Body of pancreas (tissue), 4 donors: ENCODE results near the gene P3R3URF. TPM values are rescaled to one million over a fixed set of nuclear protein-coding genes. Genes with fewer than 3 reads are reported as not detected.

Experiments used
- ATAC-seq: fragments of 150-250 bp; one replicate; pipeline ENCODE4 v1.9.1; 2016
- DNase-seq, 4 donors: peaks; one replicate each; pipeline ENCODE4 v3.0.0-alpha.2; 2019
- H3K27ac ChIP-seq, 4 donors: fragments of 200-600 bp; sonication (generic); 1 replicate in 3 of 4; 2 replicates in 1 of 4; pipeline versions ENCODE4 v1.5.1 to v1.6.1; 2016 to 2019; ENCODE audit warnings: mild to moderate bottlenecking in 1 of 4, mixed read lengths in 1 of 4, moderate library complexity in 1 of 4
- H3K27me3 ChIP-seq, 2 donors: fragments of 200-600 bp; sonication (generic); one replicate each; pipeline ENCODE4 v1.6.0; 2016; ENCODE audit warnings: mild to moderate bottlenecking in 1 of 2
- H3K36me3 ChIP-seq, 2 donors: fragments of 200-600 bp; sonication (generic); replicated peaks in 1 of 2; 2 replicates each; pipeline ENCODE4 v1.5.1; 2016; ENCODE audit warnings: low read depth in 2 of 2; ENCODE audit not compliant: insufficient read depth in 1 of 2
- H3K4me1 ChIP-seq: fragments of 200-600 bp; sonication (generic); one replicate; pipeline ENCODE4 v1.6.0; 2016
- H3K4me3 ChIP-seq, 2 donors: fragments of 200-600 bp; sonication (generic); 1 replicate in 1 of 2; 2 replicates in 1 of 2; pipeline ENCODE4 v1.5.1; 2016 to 2019
- H3K9me3 ChIP-seq, 3 donors: fragments of 200-600 bp; sonication (generic); 1 replicate in 2 of 3; 2 replicates in 1 of 3; pipeline ENCODE4 v1.5.1; 2016
- POLR2A ChIP-seq, 3 donors: fragments of 450-650 bp; IDR thresholded peaks; one replicate each; pipeline ENCODE4 v1.6.1; 2016; ENCODE audit warnings: antibody characterized with exemption in 3 of 3, mild to moderate bottlenecking in 2 of 3
- WGBS, 2 donors: methylation state at CpG; one replicate each; pipeline ENCODE4 v1.1.5; 2017; 5-methylcytosine and 5-hydroxymethylcytosine counted together
- intact Hi-C: fragments of 100-400 bp; cut with DNase I; formaldehyde crosslinking; loops from one replicate; pipeline ENCODE4 v1.15.1; 2023
- total RNA-seq, 2 donors: library from RNA; depleted of rRNA; stranded (reverse); fragments of >200 nt; gene quantifications; one replicate each; pipeline ENCODE4 v1.1.0, GENCODE V29; 2016
- TF ChIP-seq, protein P1 (sequence below), 7 experiments: fragments of 450-650 bp in 4 of 7; fragments of 200-600 bp in 3 of 7; sonication (generic) in 3 of 7; IDR thresholded peaks; one replicate each; pipeline ENCODE4 v1.5.1; 2016 to 2019; ENCODE audit warnings: antibody characterized with exemption in 7 of 7

The P3R3URF gene
- total RNA-seq, 2 donors from 2014 or later: not detected

DNA sequence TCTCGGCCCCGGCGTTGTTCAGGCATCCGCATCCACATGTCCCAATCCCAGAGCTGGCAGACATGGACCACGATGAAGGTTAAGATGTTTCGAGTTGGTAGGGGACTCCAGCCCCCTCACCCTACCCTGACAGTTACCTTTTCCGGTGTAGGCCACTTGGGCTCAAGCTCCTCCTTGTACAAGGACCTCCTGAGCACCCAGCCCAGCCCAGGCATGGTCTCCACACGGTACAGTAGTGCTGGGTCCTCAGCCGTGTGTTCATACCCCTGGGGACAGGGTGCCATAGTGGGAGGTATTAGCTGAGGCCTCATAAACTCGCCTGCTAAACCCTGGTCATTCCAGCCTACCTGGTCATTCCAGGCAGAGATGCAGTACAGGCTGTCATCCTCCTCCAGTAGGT, 15.9 kb upstream of the P3R3URF start:
- intact Hi-C loops: no loop called here
- no peak overlapping the region for H3K4me3 ChIP-seq

DNA sequence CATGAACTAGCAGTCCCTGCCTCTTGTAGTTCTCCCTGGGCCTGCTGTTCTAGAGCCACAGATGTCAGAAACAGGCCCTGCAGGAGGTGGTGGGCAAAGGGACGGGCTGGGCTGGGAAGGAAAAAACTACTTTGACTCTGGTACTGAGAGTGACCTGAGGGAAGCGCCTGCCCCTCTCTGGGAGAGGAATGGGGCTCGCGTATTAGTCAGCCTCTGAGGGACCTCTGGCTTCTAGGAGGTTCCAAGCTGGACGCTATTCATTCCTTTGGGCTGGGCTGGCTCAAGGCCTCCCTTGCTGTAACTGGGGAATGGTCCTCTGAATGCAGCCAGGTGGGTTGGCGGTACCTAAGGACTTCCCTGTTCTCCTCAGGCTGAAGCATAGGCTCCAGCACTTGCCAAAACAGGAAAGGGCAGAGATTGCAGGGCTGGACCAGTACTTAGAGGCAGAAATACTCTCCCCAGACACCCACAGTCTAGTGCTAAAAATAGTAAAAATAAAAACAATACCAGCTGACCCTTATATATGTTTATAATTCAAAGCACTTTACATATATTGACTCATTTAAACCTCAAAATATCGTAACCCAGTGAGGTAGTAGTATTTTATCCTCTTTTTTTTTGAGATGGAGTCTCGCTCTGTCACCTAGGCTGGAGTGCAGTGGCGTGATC, 14.9 kb upstream of the P3R3URF start:
- DNase-seq: no peak
- intact Hi-C loops: no loop called here
- peaks cover 0 to 11% of the 10 kb centered on the region in 2 donors for H3K36me3 ChIP-seq
- no peak overlapping the region for H3K27ac ChIP-seq
- no peaks in the 10 kb centered on the region for H3K9me3 ChIP-seq
- TF ChIP-seq, protein P1, sequence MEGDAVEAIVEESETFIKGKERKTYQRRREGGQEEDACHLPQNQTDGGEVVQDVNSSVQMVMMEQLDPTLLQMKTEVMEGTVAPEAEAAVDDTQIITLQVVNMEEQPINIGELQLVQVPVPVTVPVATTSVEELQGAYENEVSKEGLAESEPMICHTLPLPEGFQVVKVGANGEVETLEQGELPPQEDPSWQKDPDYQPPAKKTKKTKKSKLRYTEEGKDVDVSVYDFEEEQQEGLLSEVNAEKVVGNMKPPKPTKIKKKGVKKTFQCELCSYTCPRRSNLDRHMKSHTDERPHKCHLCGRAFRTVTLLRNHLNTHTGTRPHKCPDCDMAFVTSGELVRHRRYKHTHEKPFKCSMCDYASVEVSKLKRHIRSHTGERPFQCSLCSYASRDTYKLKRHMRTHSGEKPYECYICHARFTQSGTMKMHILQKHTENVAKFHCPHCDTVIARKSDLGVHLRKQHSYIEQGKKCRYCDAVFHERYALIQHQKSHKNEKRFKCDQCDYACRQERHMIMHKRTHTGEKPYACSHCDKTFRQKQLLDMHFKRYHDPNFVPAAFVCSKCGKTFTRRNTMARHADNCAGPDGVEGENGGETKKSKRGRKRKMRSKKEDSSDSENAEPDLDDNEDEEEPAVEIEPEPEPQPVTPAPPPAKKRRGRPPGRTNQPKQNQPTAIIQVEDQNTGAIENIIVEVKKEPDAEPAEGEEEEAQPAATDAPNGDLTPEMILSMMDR (IDR thresholded peaks at IDR 0.05): no peak
- TF ChIP-seq POLR2A (IDR thresholded peaks at IDR 0.05): no peak
- H3K4me3 ChIP-seq: no peak overlapping the region
- 93% methylated on average over 4 to 9 of the region's 9 CpGs for WGBS, 2 donors
- ATAC-seq: no peak
- no peaks in the 10 kb centered on the region for H3K4me1 ChIP-seq
- no peaks in the 10 kb centered on the region for H3K27me3 ChIP-seq

More for the DNA sequence above, 15.9 kb upstream of the P3R3URF start:
- H3K27ac ChIP-seq: no peak overlapping the region
- ATAC-seq: no peak
- H3K27me3 ChIP-seq: no peaks in the 10 kb centered on the region
- peaks cover 9% of the 10 kb centered on the region for H3K4me1 ChIP-seq
- no peaks in the 10 kb centered on the region for H3K9me3 ChIP-seq
- no peak for DNase-seq
- TF ChIP-seq, protein P1 (IDR thresholded peaks at IDR 0.05): no peak
- TF ChIP-seq POLR2A (IDR thresholded peaks at IDR 0.05): no peak
- H3K36me3 ChIP-seq: peaks cover 0 to 11% of the 10 kb centered on the region in 2 donors
- 87 to 96% methylated on average over 10 of the region's 10 CpGs for WGBS, 2 donors

DNA sequence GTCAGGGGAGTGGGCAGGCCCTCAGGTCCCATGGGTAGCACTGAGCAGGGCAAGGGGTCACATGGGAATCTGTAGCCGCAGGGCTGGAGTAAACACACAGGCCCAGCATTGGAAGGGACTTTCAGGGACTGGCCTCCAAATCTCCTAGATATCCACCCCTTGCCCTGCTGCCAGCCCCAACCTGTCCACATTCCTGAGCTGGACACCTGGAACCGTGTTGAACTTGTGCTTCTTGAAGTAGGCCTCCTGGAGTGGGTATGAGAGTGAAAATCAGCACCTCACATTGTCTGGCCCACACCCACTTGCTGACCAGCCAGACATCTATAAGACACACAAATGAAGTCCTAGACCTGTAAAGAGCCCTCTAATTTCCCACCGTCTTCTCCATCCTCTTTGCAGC, 14.3 kb upstream of the P3R3URF start:
- ATAC-seq (no peak), DNase-seq (no peak)
- no peaks in the 10 kb centered on the region for H3K27me3 ChIP-seq
- no peak overlapping the region for H3K27ac ChIP-seq
- WGBS, 2 donors: 70 to 74% methylated on average over 3 of the region's 3 CpGs
- no peak overlapping the region for H3K4me3 ChIP-seq
- no peak for TF ChIP-seq POLR2A (IDR thresholded peaks at IDR 0.05)
- TF ChIP-seq, protein P1 (IDR thresholded peaks at IDR 0.05): no peak
- intact Hi-C loops: no loop called here
- H3K9me3 ChIP-seq: no peaks in the 10 kb centered on the region
- H3K4me1 ChIP-seq: no peaks in the 10 kb centered on the region
- peaks cover 0 to 11% of the 10 kb centered on the region in 2 donors for H3K36me3 ChIP-seq

DNA sequence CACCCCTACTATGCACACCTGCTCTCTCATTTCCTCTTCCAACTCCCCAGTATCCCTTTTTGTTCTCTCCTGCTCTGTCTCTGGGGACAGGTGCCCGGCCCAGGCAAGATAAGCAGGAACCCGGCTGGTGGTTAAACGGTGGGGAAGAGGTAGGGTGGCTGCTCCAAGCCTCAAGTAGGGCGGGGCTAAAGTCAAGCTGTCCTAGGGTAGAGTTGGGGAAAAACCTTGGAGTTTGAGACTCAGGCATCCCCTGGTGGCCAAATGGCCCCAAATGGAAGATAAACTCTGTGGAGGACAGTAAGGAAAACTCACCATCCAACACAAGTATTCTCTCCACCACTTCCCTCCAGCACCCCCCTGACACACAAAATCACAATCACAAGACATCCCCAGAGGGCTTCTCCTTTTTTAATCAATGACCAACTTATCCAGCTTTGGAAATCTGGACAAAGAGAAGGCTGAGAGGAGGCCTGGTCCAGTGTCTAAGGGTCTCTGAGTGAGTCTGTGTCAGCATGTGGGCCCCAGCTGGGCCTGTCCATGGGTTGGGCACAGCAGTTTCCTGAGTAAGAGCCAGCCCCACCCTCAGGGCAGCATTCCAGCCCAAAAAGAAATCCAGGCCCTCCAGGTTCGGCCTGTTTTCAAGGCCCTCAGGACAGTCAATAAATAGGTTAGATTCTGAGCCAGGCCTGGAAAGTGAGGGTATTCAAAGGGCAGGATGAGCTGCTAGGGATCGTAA, 12.2 kb upstream of the P3R3URF start:
- DNase-seq: peak in 1 of 4 donors; percentile 53
- no peak for ATAC-seq
- TF ChIP-seq, protein P1 (IDR thresholded peaks at IDR 0.05): no peak
- no peak for TF ChIP-seq POLR2A (IDR thresholded peaks at IDR 0.05)
- Histone ChIP-seq H3K36me3 (peaks cover 0 to 11% of the 10 kb centered on the region in 2 donors), H3K9me3 (no peaks in the 10 kb centered on the region), H3K27me3 (no peaks in the 10 kb centered on the region), H3K4me3 (no peak overlapping the region), H3K27ac (no peak overlapping the region), H3K4me1 (peaks cover 12% of the 10 kb centered on the region)
- intact Hi-C loops: no loop called here
- 53 to 57% methylated on average over 6 of the region's 6 CpGs for WGBS, 2 donors
